ENCODE results near the gene PIP4K2B. TPM values are rescaled to one million over a fixed set of nuclear protein-coding genes. Genes with fewer than 3 reads are reported as not detected.
"Not testable (repeated sequence)": the region's sequence is repeated elsewhere in the genome, so short reads cannot be mapped to it uniquely, and the experiment has no call there.

PIP4K2B gene
- total RNA-seq, 2 experiments from 2014 or later: 33.0 to 38.6 TPM

DNA sequence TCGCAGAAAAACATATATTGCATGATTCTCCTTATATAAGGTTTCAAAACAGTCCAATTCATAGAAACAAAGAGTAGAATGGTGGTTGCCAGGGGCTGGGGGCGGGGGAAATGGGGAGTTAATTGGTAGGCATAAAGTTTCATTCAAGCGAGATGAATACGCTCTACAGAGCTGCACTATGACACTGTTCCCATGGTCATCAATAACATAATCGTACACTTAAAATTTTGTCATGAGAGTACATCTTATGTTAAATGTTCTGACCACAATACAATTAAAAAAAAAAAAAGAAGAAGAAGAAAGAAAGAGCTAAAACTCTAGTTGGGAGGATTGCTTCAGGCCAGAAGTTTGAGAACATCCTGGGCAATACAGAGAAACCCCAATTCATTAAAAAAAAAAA is 5.1 kb downstream of the PIP4K2B start:
- H3K4me2 ChIP-seq (ENCODE audit: low read length): no peak overlapping the region
- peaks cover 17% of the 10 kb centered on the region for H3K36me3 ChIP-seq (ENCODE audit: insufficient read depth, low read length)
- peaks cover 38% of the 10 kb centered on the region for H3K79me2 ChIP-seq (ENCODE audit: insufficient read depth, low read depth, low read length)
- POLR2A ChIA-PET: interaction anchor here (0.6 to 1.0 kb wide), 5 partner anchors 13 to 144 kb away, joined by 3 to 5 read pairs (median 3); partner anchors contain the start of gene EPOP
- H2AFZ ChIP-seq (ENCODE audit: low read length): no peak overlapping the region
- CTCF ChIA-PET (ENCODE audit: unreplicated experiment): interaction anchor here (0.6 kb wide), 2 partner anchors 89 to 128 kb away, joined by 3 read pairs; no protein-coding TSS in a partner anchor
- no peak overlapping the region for H3K27ac ChIP-seq (ENCODE audit: low read depth, low read length, poor library complexity, severe bottlenecking)
- DNase-seq (ENCODE audit: low spot score): no peak
- H4K20me1 ChIP-seq (ENCODE audit: insufficient read depth, low read length): no peaks in the 10 kb centered on the region
- H3K4me3 ChIP-seq (ENCODE audit: low read depth, low read length, poor library complexity, severe bottlenecking): no peak overlapping the region
- H3K4me1 ChIP-seq (ENCODE audit: insufficient read depth, low read length, poor library complexity, severe bottlenecking): peaks cover 15% of the 10 kb centered on the region
- TF ChIP-seq, protein P1, sequence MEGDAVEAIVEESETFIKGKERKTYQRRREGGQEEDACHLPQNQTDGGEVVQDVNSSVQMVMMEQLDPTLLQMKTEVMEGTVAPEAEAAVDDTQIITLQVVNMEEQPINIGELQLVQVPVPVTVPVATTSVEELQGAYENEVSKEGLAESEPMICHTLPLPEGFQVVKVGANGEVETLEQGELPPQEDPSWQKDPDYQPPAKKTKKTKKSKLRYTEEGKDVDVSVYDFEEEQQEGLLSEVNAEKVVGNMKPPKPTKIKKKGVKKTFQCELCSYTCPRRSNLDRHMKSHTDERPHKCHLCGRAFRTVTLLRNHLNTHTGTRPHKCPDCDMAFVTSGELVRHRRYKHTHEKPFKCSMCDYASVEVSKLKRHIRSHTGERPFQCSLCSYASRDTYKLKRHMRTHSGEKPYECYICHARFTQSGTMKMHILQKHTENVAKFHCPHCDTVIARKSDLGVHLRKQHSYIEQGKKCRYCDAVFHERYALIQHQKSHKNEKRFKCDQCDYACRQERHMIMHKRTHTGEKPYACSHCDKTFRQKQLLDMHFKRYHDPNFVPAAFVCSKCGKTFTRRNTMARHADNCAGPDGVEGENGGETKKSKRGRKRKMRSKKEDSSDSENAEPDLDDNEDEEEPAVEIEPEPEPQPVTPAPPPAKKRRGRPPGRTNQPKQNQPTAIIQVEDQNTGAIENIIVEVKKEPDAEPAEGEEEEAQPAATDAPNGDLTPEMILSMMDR (conservative IDR thresholded peaks at IDR 0.05; ENCODE audit: low read length): no peak
- TF ChIP-seq EZH2phosphoT487 (IDR thresholded peaks at IDR 0.05; ENCODE audit: borderline replicate concordance, low read depth, low read length): no peak
- H3K9me3 ChIP-seq (ENCODE audit: low read length): no peaks in the 10 kb centered on the region
- no TSS peak for BruUV-seq (replicated peaks)
- H3K9me2 ChIP-seq (ENCODE audit: insufficient read depth, low read length): no peaks in the 10 kb centered on the region
- intact Hi-C loops (cut with micrococcal nuclease; ENCODE audit: unreplicated experiment): no loop called here

DNA sequence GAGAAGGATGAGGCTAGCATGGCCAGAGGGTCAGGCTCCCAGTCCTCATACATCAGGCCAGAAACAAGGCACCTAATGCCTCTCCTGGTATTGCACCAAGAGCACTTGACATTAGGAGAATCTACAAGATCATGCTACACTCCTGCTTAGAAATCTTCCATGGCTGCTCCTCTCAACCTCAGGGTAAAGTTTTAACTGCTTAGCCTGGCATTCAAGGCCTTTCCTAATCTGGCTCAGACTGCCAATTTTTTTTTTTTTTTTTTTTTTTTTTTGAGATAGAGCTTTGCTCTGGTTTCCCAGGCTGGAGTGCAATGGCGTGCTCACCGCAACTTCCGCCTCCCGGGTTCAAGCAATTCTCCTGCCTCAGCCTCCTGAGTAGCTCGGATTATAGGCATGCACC is 8.2 kb downstream of the PIP4K2B start:
- Histone ChIP-seq H3K9me2 (ENCODE audit: insufficient read depth, low read length) (no peaks in the 10 kb centered on the region), H4K20me1 (ENCODE audit: insufficient read depth, low read length) (no peaks in the 10 kb centered on the region), H3K9me3 (ENCODE audit: low read length) (no peaks in the 10 kb centered on the region), H3K27ac (ENCODE audit: low read depth, low read length, poor library complexity, severe bottlenecking) (no peak overlapping the region), H3K4me3 (ENCODE audit: low read depth, low read length, poor library complexity, severe bottlenecking) (no peak overlapping the region), H3K79me2 (ENCODE audit: insufficient read depth, low read depth, low read length) (0 out of 2 replicates have a peak, but pooled peaks cover 11% of the 10 kb centered on the region), H2AFZ (ENCODE audit: low read length) (no peak overlapping the region), H3K36me3 (ENCODE audit: insufficient read depth, low read length) (peaks cover 19% of the 10 kb centered on the region), H3K4me2 (ENCODE audit: low read length) (no peak overlapping the region), H3K4me1 (ENCODE audit: insufficient read depth, low read length, poor library complexity, severe bottlenecking) (no peaks in the 10 kb centered on the region)
- BruUV-seq (replicated peaks): no TSS peak
- TF ChIP-seq, protein P1 (conservative IDR thresholded peaks at IDR 0.05; ENCODE audit: low read length): no peak
- TF ChIP-seq EZH2phosphoT487 (IDR thresholded peaks at IDR 0.05; ENCODE audit: borderline replicate concordance, low read depth, low read length): no peak
- POLR2A ChIA-PET: interaction anchor here (0.6 to 1.2 kb wide), 2 partner anchors 21 to 62 kb away, joined by 3 read pairs; no protein-coding TSS in a partner anchor
- no peak for DNase-seq (ENCODE audit: low spot score)
- CTCF ChIA-PET (ENCODE audit: unreplicated experiment): no interaction called here
- intact Hi-C loops (cut with micrococcal nuclease; ENCODE audit: unreplicated experiment): no loop called here

DNA sequence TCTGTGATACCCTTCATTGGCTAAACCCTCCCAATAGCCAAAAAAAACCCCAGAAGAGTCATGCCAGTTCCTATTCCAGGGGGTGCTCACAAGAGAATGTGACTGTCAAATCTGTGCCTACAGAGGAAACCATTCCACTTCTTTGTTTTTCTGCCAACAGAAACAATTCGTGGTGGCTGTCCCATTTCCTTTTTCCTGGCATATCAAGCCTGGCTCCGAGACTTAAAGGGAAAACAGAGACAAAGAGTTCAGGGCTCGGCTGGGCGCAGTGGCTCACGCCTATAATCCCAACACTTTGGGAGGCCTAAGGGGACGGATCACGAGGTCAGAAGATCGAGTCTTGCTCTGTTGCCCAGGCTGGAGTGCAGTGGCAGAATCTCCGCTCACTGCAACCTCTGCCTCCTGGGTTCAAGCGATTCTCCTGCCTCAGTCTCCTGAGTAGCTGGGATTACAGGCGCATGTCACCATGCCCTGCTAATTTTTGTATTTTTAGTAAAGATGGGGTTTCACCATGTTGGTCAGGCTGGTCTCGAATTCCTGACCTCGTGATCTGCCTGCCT is 9.1 kb downstream of the PIP4K2B start:
- H3K4me1 ChIP-seq (ENCODE audit: insufficient read depth, low read length, poor library complexity, severe bottlenecking); H3K27ac ChIP-seq (ENCODE audit: low read depth, low read length, poor library complexity, severe bottlenecking); H3K9me3 ChIP-seq (ENCODE audit: low read length); intact Hi-C loops (cut with micrococcal nuclease; ENCODE audit: unreplicated experiment); POLR2A ChIA-PET; DNase-seq (ENCODE audit: low spot score); H4K20me1 ChIP-seq (ENCODE audit: insufficient read depth, low read length); H3K4me3 ChIP-seq (ENCODE audit: low read depth, low read length, poor library complexity, severe bottlenecking); BruUV-seq (replicated peaks); H3K9me2 ChIP-seq (ENCODE audit: insufficient read depth, low read length); H2AFZ ChIP-seq (ENCODE audit: low read length); CTCF ChIA-PET (ENCODE audit: unreplicated experiment); H3K4me2 ChIP-seq (ENCODE audit: low read length): not testable (repeated sequence)
- peaks cover 16% of the 10 kb centered on the region for H3K36me3 ChIP-seq (ENCODE audit: insufficient read depth, low read length)
- 0 out of 2 replicates have a peak, but pooled peaks cover 11% of the 10 kb centered on the region for H3K79me2 ChIP-seq (ENCODE audit: insufficient read depth, low read depth, low read length)

All from OCI-LY7 (cell line).